GM12872 (cell line): ENCODE results near the gene LRRC75B.

Source experiments
- CTCF ChIP-seq: IDR thresholded peaks from 3 replicates; pipeline ENCODE4 v1.5.1; 2011; ENCODE audit warnings: low read depth, mild to moderate bottlenecking, low read length, moderate library complexity; ENCODE audit not compliant: insufficient read depth

Gene LRRC75B

GRCh38 chr22:24550028-24550901, 42.6 kb downstream of the LRRC75B start:
- no peak for TF ChIP-seq CTCF

- TF ChIP-seq CTCF = no peak
Measured at GRCh38 chr22:24548812-24549211, 44.1 kb downstream of the LRRC75B start.

DNA sequence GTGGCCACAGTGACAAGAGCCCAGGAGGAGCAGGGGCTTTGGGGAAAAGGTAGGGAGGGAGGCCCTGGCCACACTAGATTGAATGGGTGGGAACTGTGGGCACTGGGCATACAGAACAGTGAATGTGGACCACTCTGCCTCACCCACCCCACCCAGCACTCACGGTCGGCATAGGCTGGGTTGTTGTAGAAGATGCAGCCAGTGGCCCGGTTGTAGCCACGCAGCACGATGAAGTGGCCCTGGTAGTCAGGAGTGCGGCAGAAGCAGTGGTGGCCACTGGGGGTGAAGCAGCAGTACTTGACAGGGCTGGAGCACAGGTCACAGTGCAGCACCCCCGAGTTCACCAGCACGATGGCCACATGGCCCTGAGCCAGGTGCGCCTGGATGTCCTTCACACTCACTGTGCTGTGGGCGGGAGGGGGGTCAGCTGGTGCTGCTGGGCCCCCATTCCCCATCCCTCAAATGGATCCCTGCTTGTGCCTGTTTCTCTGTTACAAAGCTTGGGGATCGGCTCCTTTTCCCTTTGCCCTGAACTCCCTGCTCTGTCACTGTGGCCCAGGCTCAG, 49.1 kb downstream of the LRRC75B start:
- no peak for TF ChIP-seq CTCF

DNA sequence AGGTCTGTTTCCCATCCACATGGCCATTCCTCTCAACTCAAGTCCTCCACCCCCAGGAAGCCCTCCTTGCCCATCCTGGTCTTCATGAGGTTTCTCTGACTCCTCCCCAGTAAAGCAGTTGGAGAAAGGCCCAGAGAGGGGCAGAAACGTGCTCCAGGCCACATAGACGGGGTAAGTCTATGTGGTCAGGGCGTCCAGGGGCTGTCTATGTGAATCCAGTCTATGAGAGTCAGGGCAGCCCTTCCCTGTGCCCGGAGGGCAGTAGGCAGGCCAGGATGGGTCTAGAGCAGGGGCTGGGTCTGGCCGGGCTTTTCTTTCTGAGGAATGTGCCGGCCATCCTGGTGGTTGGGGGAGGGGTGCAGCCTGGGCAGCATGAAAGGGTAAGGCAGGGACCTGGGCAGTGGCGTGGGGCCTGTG, 49.7 kb downstream of the LRRC75B start:
- TF ChIP-seq CTCF = no peak

- TF ChIP-seq CTCF = no peak
Measured at GRCh38 chr22:24542641-24543040, 50.2 kb downstream of the LRRC75B start.

GRCh38 chr22:24541681-24542515, 51.0 kb downstream of the LRRC75B start:
- no peak for TF ChIP-seq CTCF

DNA sequence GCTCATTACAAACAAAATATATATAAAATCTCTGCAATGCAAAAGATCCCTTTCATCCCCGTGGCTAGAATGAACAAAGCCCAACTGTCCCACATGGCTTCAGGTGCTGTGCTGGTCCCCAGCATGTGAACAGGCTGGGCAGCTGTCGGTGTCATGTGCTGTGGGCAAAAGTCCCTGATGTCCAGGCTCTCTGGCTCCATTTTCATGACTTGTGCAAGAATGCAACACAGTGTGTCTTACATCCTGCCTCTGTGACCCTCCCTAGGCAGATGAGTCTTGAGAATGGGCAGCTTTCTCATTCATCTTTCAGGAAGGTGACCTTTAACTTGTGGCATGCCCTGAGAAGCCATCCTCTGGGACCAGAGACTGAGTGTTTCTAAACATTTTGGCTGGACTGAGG, 52.4 kb downstream of the LRRC75B start:
- TF ChIP-seq CTCF = no peak
